ENCODE measurements around the gene ADAMTSL3.

The ADAMTSL3 gene

DNA sequence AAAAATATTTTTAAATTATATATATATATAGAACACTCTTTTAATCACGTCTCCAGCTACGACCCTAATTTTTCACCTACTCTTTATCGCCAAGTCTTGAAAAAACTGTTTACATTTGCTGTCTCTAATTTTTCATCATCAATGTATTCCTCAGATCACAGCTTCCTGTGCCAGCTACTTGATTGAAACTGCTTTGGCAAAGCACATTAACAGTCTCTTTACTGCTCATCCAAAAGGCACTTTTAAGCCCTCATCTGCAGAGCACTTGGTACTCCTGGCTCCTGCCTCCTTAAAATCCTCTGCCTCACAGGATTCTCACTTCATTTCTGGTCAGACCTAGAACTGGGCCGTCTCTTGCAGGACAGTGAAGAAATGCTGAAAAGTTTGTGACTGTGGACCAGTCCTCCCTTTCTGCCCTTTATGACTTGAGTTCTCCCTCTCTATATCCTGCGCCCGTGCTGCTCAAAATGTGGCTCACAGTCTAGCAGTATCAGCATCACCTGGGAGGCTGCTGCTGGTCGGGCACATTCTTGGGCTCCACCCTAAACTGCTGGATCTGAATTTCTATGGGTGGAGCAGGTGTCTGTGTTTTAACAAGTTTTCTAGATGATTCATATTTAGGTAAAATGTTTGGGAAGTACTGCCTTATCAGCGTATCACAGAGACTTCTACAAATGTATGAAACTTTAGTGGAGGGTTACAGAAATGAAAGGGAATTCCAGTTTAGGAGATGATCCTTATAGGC lies 196.8 kb downstream of the ADAMTSL3 start:
- Histone ChIP-seq H3K9me3 (ENCODE audit: control extremely low read depth in 1 of 5, control insufficient read depth in 4 of 5, insufficient read depth in 2 of 5, low read depth in 1 of 5, low read length in 4 of 5) (peaks cover 0 to 1% (median 0%) of the 10 kb centered on the region in 5 experiments), H3K27me3 (replicated peaks in 2 of 5; ENCODE audit: control insufficient read depth in 4 of 5, insufficient read depth in 5 of 5, low read length in 4 of 5) (peaks cover 0 to 6% (median 0%) of the 10 kb centered on the region in 5 experiments), H3K36me3 (ENCODE audit: control insufficient read depth in 4 of 4, insufficient read depth in 4 of 4, low read length in 3 of 4) (no peaks in the 10 kb centered on the region), H3K27ac (ENCODE audit: insufficient read depth in 1 of 2, low read depth in 1 of 2, low read length in 2 of 2, poor library complexity in 1 of 2, severe bottlenecking in 2 of 2) (no peak overlapping the region), H3K4me1 (ENCODE audit: control extremely low read depth in 1 of 4, control insufficient read depth in 4 of 4, insufficient read depth in 4 of 4, low read length in 3 of 4) (no peaks in the 10 kb centered on the region), H3K4me3 (ENCODE audit: control insufficient read depth in 1 of 7, extremely low read depth in 1 of 7, insufficient read depth in 4 of 7, low read depth in 2 of 7, low read length in 6 of 7) (no peak overlapping the region)
- 90% methylated on average over 6 of the region's 8 CpGs for WGBS (ENCODE audit: insufficient coverage)
- ChIA-PET POLR2A (no interaction called here), CTCF (no interaction called here)
- DNase-seq = no peak

DNA sequence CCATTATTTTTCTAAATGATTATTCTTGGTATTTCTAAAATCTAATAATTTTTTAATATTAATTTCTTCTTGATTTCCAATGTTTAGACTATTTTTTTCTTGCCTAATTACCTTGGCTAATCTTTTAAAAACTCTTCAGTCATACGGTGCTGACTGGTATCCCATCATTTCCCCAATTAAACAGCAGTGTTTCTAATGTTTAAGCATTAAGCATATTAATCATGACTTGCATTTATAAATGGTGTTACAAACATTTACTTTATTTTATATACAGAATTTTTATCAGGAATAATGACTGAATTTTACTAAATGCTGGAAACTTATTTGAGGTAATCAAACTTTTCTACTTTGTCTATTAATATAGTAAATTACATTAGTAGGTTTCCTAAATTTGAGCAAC lies 199.3 kb downstream of the ADAMTSL3 start:
- no peaks in the 10 kb centered on the region for H3K36me3 ChIP-seq (ENCODE audit: control insufficient read depth in 4 of 4, insufficient read depth in 4 of 4, low read length in 3 of 4)
- no CpG with 5 or more reads among the region's 1 CpG for WGBS (ENCODE audit: insufficient coverage)
- peaks cover 0 to 1% (median 0%) of the 10 kb centered on the region in 5 experiments for H3K9me3 ChIP-seq (ENCODE audit: control extremely low read depth in 1 of 5, control insufficient read depth in 4 of 5, insufficient read depth in 2 of 5, low read depth in 1 of 5, low read length in 4 of 5)
- CTCF ChIA-PET = no interaction called here
- no peak overlapping the region for H3K4me3 ChIP-seq (ENCODE audit: control insufficient read depth in 1 of 7, extremely low read depth in 1 of 7, insufficient read depth in 4 of 7, low read depth in 2 of 7, low read length in 6 of 7)
- POLR2A ChIA-PET = no interaction called here
- DNase-seq = no peak
- H3K4me1 ChIP-seq (ENCODE audit: control extremely low read depth in 1 of 4, control insufficient read depth in 4 of 4, insufficient read depth in 4 of 4, low read length in 3 of 4) = no peaks in the 10 kb centered on the region
- H3K27ac ChIP-seq (ENCODE audit: insufficient read depth in 1 of 2, low read depth in 1 of 2, low read length in 2 of 2, poor library complexity in 1 of 2, severe bottlenecking in 2 of 2) = no peak overlapping the region
- peaks cover 0 to 6% (median 0%) of the 10 kb centered on the region in 5 experiments for H3K27me3 ChIP-seq (replicated peaks in 2 of 5; ENCODE audit: control insufficient read depth in 4 of 5, insufficient read depth in 5 of 5, low read length in 4 of 5)

DNA sequence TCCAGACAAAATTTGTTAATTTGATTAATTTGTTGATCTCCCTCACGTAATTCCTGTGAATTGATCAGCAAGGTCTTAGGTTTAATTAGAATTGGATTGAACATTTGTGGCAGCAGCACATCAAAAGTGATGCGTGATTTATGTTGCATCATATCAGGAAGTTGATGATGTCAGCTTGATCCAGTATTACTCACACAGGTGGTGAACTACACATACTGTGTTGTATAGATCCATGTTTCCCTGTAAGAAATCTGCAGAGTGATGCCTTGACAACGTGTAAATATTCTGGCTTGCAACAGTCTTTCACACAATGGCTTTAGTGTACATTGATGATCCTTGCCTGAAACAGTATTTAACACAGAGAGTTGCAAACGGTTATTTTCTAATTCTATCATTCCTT lies 200.4 kb downstream of the ADAMTSL3 start:
- H3K4me1 ChIP-seq (ENCODE audit: control extremely low read depth in 1 of 4, control insufficient read depth in 4 of 4, insufficient read depth in 4 of 4, low read length in 3 of 4) = no peaks in the 10 kb centered on the region
- no peaks in the 10 kb centered on the region for H3K36me3 ChIP-seq (ENCODE audit: control insufficient read depth in 4 of 4, insufficient read depth in 4 of 4, low read length in 3 of 4)
- DNase-seq = no peak
- no peak overlapping the region for H3K27ac ChIP-seq (ENCODE audit: insufficient read depth in 1 of 2, low read depth in 1 of 2, low read length in 2 of 2, poor library complexity in 1 of 2, severe bottlenecking in 2 of 2)
- 82% methylated on average over 3 of the region's 4 CpGs for WGBS (ENCODE audit: insufficient coverage)
- POLR2A ChIA-PET = no interaction called here
- no peak overlapping the region for H3K4me3 ChIP-seq (ENCODE audit: control insufficient read depth in 1 of 7, extremely low read depth in 1 of 7, insufficient read depth in 4 of 7, low read depth in 2 of 7, low read length in 6 of 7)
- CTCF ChIA-PET = no interaction called here
- peaks cover 0 to 1% (median 0%) of the 10 kb centered on the region in 5 experiments for H3K9me3 ChIP-seq (ENCODE audit: control extremely low read depth in 1 of 5, control insufficient read depth in 4 of 5, insufficient read depth in 2 of 5, low read depth in 1 of 5, low read length in 4 of 5)
- peaks cover 0 to 6% (median 0%) of the 10 kb centered on the region in 5 experiments for H3K27me3 ChIP-seq (replicated peaks in 2 of 5; ENCODE audit: control insufficient read depth in 4 of 5, insufficient read depth in 5 of 5, low read length in 4 of 5)

DNA sequence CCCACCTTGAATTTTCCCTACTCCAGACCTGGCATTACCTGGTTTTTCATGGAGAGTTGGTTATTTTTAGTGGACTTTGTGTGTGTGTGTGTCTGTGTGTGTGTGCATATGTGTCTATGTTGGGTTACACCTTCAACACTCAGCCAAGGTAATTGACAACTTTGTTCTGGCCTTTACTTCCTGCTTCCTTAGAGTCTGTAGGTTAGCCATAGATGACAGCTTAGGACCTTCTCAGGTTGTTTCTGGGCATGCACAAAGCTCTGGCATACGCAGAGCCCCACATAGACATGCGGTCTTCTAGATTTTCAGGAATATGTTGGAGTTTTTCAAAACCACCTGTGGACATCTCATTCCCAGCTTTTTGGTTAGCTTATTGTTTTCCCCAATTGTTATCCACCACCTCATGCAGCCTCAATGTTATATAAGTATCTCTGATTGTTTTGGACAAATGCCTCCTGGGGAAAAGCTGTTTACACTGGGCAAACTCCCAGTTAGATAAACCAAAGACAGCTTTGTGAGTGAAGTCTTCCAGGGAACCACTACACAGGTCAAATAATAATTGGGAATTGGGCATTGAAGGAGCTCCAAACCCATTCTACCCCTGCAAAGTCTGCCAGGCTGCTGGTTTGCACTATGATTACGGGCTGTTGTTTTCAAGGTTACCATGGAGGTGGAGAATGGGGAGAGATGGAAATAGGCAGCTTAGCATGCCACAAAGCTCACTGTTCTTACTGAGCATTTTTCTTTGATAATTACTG lies 201.2 kb downstream of the ADAMTSL3 start:
- ChIA-PET CTCF (interaction anchor here (1.1 kb wide), 1 partner anchor 17 kb away, joined by 4 read pairs; no protein-coding TSS in a partner anchor), POLR2A (no interaction called here)
- Histone ChIP-seq H3K27me3 (replicated peaks in 2 of 5; ENCODE audit: control insufficient read depth in 4 of 5, insufficient read depth in 5 of 5, low read length in 4 of 5) (peaks cover 0 to 6% (median 2%) of the 10 kb centered on the region in 5 experiments), H3K27ac (ENCODE audit: insufficient read depth in 1 of 2, low read depth in 1 of 2, low read length in 2 of 2, poor library complexity in 1 of 2, severe bottlenecking in 2 of 2) (no peak overlapping the region), H3K9me3 (ENCODE audit: control extremely low read depth in 1 of 5, control insufficient read depth in 4 of 5, insufficient read depth in 2 of 5, low read depth in 1 of 5, low read length in 4 of 5) (peaks cover 0 to 1% (median 0%) of the 10 kb centered on the region in 5 experiments), H3K4me1 (ENCODE audit: control extremely low read depth in 1 of 4, control insufficient read depth in 4 of 4, insufficient read depth in 4 of 4, low read length in 3 of 4) (no peaks in the 10 kb centered on the region), H3K4me3 (ENCODE audit: control insufficient read depth in 1 of 7, extremely low read depth in 1 of 7, insufficient read depth in 4 of 7, low read depth in 2 of 7, low read length in 6 of 7) (no peak overlapping the region), H3K36me3 (ENCODE audit: control insufficient read depth in 4 of 4, insufficient read depth in 4 of 4, low read length in 3 of 4) (no peaks in the 10 kb centered on the region)
- DNase-seq = no peak
- 95% methylated on average over 3 of the region's 3 CpGs for WGBS (ENCODE audit: insufficient coverage)

DNA sequence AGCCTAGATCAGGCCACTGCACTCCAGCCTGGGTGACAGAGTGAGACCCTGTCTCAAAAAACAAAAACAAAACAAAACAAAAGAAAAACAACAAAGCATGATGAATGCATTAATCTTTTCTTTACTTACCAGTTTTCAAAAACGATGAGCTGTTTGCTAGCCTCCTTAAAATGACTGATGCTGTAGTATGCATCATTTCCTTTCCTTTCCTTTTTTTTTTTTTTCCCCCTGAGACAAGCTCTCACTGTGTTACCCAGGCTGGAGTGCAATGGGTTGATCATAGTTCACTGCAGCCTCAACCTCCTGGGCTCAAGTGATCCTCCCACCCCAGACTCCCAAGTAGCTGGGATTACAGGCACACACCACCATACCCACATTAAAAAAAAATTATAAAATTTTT lies 202.0 kb downstream of the ADAMTSL3 start:
- ChIA-PET POLR2A (no interaction called here), CTCF (interaction anchor here (1.1 kb wide), 1 partner anchor 18 kb away, joined by 4 read pairs; no protein-coding TSS in a partner anchor)
- WGBS (ENCODE audit: insufficient coverage) = 100% methylated on average over 1 of the region's 1 CpG
- Histone ChIP-seq H3K4me3 (ENCODE audit: control insufficient read depth in 1 of 7, extremely low read depth in 1 of 7, insufficient read depth in 4 of 7, low read depth in 2 of 7, low read length in 6 of 7) (no peak overlapping the region), H3K9me3 (ENCODE audit: control extremely low read depth in 1 of 5, control insufficient read depth in 4 of 5, insufficient read depth in 2 of 5, low read depth in 1 of 5, low read length in 4 of 5) (peaks cover 0 to 4% (median 0%) of the 10 kb centered on the region in 5 experiments), H3K27ac (ENCODE audit: insufficient read depth in 1 of 2, low read depth in 1 of 2, low read length in 2 of 2, poor library complexity in 1 of 2, severe bottlenecking in 2 of 2) (no peak overlapping the region), H3K36me3 (ENCODE audit: control insufficient read depth in 4 of 4, insufficient read depth in 4 of 4, low read length in 3 of 4) (no peaks in the 10 kb centered on the region), H3K27me3 (replicated peaks in 2 of 5; ENCODE audit: control insufficient read depth in 4 of 5, insufficient read depth in 5 of 5, low read length in 4 of 5) (peaks cover 0 to 2% (median 0%) of the 10 kb centered on the region in 5 experiments), H3K4me1 (ENCODE audit: control extremely low read depth in 1 of 4, control insufficient read depth in 4 of 4, insufficient read depth in 4 of 4, low read length in 3 of 4) (no peaks in the 10 kb centered on the region)
- DNase-seq = no peak

DNA sequence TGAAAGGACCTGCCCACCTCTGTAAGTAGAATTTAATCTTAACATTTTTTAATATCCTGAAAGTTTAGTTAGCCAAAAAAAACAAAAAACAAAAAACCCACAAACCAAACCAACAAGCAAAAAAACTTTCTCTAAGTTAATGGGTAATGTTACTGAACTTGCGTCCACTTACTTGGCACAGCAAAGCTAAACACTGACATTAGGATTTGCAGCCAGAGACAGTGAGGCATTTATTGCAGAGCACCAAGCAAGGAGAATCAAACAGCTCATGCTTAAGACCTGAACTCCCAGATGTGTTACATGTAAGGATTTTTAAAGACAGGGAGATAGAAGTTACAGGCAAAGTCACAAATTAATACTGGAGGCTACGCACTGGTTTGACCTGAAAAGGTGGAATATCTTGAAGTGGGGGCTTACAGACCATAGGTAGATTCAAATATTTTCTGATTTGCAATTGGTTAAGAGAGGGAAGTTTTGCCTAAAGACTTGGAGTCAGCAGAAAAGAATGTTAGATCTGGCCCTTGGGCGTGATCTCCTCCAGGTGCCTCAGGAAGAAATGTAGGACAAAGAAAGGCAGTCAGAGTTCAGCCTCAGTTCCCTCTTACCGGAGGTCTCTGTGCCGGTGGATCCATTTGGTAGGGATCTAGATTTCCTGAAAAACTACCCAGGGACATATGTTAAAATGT lies 205.0 kb downstream of the ADAMTSL3 start:
- no peaks in the 10 kb centered on the region for H3K36me3 ChIP-seq (ENCODE audit: control insufficient read depth in 4 of 4, insufficient read depth in 4 of 4, low read length in 3 of 4)
- no peaks in the 10 kb centered on the region for H3K4me1 ChIP-seq (ENCODE audit: control extremely low read depth in 1 of 4, control insufficient read depth in 4 of 4, insufficient read depth in 4 of 4, low read length in 3 of 4)
- ChIA-PET POLR2A (interaction anchor here (0.7 kb wide), 1 partner anchor 25 kb away, joined by 3 read pairs; no protein-coding TSS in a partner anchor), CTCF (no interaction called here)
- no peak overlapping the region for H3K4me3 ChIP-seq (ENCODE audit: control insufficient read depth in 1 of 7, extremely low read depth in 1 of 7, insufficient read depth in 4 of 7, low read depth in 2 of 7, low read length in 6 of 7)
- 100% methylated on average over 5 of the region's 5 CpGs for WGBS (ENCODE audit: insufficient coverage)
- peaks cover 0 to 5% (median 0%) of the 10 kb centered on the region in 5 experiments for H3K9me3 ChIP-seq (ENCODE audit: control extremely low read depth in 1 of 5, control insufficient read depth in 4 of 5, insufficient read depth in 2 of 5, low read depth in 1 of 5, low read length in 4 of 5)
- peaks cover 0 to 2% (median 0%) of the 10 kb centered on the region in 5 experiments for H3K27me3 ChIP-seq (replicated peaks in 2 of 5; ENCODE audit: control insufficient read depth in 4 of 5, insufficient read depth in 5 of 5, low read length in 4 of 5)
- DNase-seq = no peak
- no peak overlapping the region for H3K27ac ChIP-seq (ENCODE audit: insufficient read depth in 1 of 2, low read depth in 1 of 2, low read length in 2 of 2, poor library complexity in 1 of 2, severe bottlenecking in 2 of 2)

All from common myeloid progenitor, CD34-positive (primary cell).